ENCODE data around the gene PRRX1.

PRRX1 gene

DNA sequence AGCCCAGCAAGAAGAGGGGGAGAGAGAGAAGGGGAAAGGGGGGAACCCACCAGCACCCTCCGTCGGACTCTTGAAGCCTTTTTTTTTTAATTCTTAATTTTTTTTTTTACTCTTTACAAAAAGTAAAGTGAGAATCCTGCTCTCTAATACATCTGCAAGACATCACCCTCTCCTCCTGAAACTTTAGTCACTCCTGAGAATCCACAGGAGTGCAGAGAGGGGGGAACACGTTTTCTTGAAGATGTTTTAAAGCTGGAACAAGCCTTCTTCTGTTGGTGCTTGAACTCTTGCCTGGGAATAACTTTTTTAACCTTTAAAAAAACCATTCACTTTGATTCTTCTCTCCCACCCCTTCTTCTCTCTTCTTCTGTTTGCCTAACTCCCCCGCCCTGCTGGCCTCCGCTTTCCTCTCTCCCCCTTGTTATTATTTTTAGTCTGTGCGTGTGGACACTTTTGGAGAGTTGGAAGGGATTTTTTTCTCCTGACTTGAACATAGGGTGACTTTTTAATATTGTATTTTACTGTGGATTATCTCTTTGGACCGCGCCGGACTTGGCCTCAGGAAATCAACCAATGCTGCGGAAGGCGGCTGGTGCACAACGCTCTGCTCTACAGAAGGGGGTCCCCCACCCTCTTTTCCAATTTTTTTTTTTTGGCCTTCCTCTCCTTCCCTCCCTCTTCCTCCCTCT, 383 bp upstream of the PRRX1 start:
- no peak overlapping the region for H3K4me3 ChIP-seq (ENCODE audit: low read depth, low read length)

- H3K4me3 ChIP-seq (ENCODE audit: low read depth, low read length), result peak overlapping the region; percentile 37
Measured at GRCh38 chr1:170664828-170665612, 1.1 kb downstream of the PRRX1 start.

GRCh38 chr1:170665629-170666028, 1.7 kb downstream of the PRRX1 start:
- no peak overlapping the region for H3K4me3 ChIP-seq (ENCODE audit: low read depth, low read length)

- no peak overlapping the region for H3K4me3 ChIP-seq (ENCODE audit: low read depth, low read length)
Measured at GRCh38 chr1:170666541-170667254, 2.8 kb downstream of the PRRX1 start.

GRCh38 chr1:170668209-170669106, 4.5 kb downstream of the PRRX1 start:
- H3K4me3 ChIP-seq (ENCODE audit: low read depth, low read length), result no peak overlapping the region

- no peak overlapping the region for H3K4me3 ChIP-seq (ENCODE audit: low read depth, low read length)
Measured at GRCh38 chr1:170669107-170669445, 5.1 kb downstream of the PRRX1 start.

DNA sequence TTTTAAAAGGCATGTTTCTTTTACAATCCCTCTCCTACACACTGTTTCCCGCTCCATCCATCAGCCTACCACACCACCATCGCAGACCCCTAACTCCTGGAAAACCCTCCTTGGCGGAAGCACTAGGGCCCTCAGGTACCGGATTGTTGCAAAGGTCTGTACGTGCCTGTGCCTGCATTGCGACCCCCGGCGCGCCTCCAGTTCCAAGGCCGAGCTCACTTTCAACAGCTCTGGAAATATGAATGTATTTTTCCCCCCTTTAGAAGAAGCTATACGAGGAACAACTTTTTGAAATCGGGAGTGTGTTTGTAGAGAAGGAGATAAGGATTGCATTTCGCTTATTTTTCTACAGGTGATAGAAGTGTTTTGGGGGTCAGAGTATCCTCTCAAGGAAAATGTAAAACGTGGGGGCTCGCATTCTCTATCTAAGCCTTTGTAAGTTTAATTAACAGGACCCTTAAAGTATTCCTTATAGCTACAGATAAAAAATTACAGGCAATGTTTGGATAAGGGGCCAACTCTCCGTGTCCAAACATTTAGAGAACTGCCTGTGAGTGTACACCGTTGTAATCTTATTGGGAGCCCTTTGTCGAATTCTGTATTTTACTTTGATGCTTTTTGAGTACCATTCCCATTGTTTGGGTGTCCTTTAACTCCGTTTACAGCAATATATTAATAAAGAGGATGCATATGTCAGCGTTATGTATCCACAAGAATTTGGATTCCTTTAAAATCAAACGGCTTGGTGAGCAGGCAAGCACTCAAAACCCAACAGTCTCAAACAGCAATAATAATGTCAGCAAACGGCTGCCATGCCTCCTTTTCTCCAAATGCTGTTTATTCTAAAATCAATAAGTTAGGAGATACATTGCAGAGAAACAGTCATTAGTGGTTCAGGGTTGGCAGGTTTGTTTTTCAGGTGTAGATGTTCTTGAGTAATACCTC, 5.9 kb downstream of the PRRX1 start:
- peak overlapping the region; percentile 4 for H3K4me3 ChIP-seq (ENCODE audit: low read depth, low read length)

- H3K4me3 ChIP-seq (ENCODE audit: low read depth, low read length), result no peak overlapping the region
Measured at GRCh38 chr1:170670802-170671628, 7.1 kb downstream of the PRRX1 start.

DNA sequence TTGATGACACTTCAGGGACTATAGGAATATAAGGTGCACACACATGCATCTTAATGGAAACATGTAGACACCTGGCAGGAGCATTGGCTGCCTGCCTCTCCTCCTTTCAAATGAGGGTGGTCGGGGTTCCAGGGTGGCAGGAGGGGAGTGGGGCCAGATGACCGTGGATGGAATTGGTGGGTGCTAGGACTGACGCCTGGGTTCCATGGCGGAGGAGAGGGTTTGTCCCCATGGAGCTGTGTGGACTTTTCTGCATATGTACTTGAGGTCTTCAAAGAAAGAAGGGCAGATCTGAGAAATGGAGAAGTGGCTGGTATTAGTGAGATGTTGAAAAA, 7.7 kb downstream of the PRRX1 start:
- H3K4me3 ChIP-seq (ENCODE audit: low read depth, low read length), result no peak overlapping the region

- H3K4me3 ChIP-seq (ENCODE audit: low read depth, low read length), result no peak overlapping the region
Measured at GRCh38 chr1:170672316-170672715, 8.4 kb downstream of the PRRX1 start.

DNA sequence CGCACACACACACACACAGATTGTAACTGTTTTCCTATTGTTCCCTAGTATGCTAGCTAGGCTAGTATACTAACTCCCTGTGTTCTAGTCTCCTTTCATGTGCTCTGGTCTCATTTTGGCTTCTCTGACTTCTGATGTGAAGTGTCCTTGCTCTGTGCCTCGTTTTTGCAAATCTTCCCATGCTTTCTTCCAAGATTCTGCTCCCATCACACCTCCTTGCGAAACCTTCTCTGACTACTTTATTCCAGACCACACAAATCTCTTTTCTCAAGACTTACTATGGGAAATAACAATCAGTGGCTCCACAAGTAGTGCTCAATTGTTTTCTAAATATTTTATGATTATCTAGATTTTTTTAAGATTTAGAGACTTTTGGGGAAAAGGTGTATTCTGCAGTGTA, 10.3 kb downstream of the PRRX1 start:
- H3K4me3 ChIP-seq (ENCODE audit: low read depth, low read length), result no peak overlapping the region

GRCh38 chr1:170674986-170675385, 11.1 kb downstream of the PRRX1 start:
- H3K4me3 ChIP-seq (ENCODE audit: low read depth, low read length), result no peak overlapping the region

DNA sequence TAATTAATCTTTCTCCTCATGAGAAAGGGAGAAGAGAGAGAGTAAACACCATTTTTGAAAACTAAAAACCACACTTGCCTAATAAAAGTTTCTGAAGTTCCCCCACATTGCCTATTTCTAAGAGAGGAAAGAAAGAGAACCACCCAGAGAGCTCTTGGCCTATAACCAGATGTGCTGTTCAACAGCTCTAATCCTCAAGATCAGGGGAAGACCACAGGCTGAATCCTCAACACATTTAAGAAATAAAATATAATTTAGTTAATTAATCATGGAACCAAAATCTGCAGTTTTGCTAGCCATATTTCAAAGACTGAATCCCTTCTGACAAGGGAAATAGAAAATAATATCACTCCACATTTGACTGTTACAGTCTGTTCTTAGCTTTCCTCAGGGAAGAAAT, 11.9 kb downstream of the PRRX1 start:
- no peak overlapping the region for H3K4me3 ChIP-seq (ENCODE audit: low read depth, low read length)

- no peak overlapping the region for H3K4me3 ChIP-seq (ENCODE audit: low read depth, low read length)
Measured at GRCh38 chr1:170676628-170677027, 12.7 kb downstream of the PRRX1 start.

GRCh38 chr1:170678027-170678600, 14.2 kb downstream of the PRRX1 start:
- no peak overlapping the region for H3K4me3 ChIP-seq (ENCODE audit: low read depth, low read length)

DNA sequence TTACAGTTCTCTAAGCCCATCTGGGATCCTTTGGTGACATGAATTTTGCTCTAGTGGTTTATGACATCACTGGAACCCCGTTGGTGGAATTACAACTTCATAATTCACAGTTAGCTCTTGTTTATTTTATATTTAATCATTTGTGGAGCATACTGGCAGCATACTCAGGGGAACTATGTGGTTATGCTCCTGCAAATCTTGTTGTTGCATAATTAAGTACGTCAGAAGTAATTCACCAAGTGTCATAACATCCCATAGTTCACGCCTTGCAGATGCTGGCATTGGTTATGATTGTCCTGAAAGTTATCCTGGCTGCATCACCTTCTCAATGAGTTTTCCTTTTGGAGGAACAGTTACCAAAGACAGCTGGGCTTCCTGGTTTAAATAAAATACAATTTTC, 16.5 kb downstream of the PRRX1 start:
- H3K4me3 ChIP-seq (ENCODE audit: low read depth, low read length), result no peak overlapping the region

- H3K4me3 ChIP-seq (ENCODE audit: low read depth, low read length), result no peak overlapping the region
Measured at GRCh38 chr1:170682169-170682568, 18.2 kb downstream of the PRRX1 start.

DNA sequence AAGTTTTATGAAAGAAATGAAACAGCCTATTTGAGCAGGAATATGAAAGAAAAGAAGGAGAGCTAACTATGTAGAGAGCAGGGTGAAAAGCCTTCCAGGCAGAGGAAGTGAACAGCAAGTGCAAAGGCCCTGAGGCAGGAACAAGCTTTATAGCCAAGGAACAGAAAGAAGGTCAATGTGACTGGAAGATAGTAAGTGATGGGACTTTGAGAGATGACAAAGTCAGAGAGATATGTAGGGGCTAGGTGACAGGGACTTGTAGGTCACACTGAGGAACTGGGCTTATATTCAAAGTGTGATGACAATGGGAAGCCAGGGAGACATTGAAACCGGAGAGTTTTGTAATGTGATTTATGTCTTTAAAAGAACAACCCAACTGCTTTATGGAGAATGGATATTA, 18.9 kb downstream of the PRRX1 start:
- no peak overlapping the region for H3K4me3 ChIP-seq (ENCODE audit: low read depth, low read length)

- H3K4me3 ChIP-seq (ENCODE audit: low read depth, low read length), result no peak overlapping the region
Measured at GRCh38 chr1:170685166-170685565, 21.2 kb downstream of the PRRX1 start.

Data from iPS-11a (cell line).